ENCODE data around the gene METTL4. TPM values are rescaled to one million over a fixed set of nuclear protein-coding genes. Genes with fewer than 3 reads are reported as not detected.

The METTL4 gene
- total and polyA plus RNA-seq, 2 experiments from 2014 or later = 7.6 to 16.0 TPM

DNA sequence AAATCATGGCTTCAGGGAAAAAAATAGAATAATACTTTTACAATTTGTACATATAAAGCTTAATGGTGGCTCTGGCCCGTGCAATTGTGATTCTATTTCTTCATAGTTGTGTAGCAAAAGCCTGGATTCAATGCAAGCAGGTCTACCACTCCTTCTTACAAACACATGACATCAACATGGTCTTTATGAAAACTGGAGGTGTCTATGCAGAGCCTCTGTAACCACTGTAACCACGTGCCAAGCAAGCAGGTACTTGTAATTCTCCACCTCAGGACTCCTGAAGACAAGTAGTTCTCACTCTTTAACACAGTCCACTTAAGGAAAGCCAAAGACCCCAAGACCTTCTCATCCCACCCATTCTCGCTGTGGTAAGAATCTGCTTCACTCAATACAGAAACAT, 62.6 kb downstream of the METTL4 start:
- WGBS (ENCODE audit: low lambda C conversion rate, missing lambda C conversion rate) = 93% methylated on average over 3 of the region's 3 CpGs
- no peaks in the 10 kb centered on the region for H3K79me2 ChIP-seq
- H3K27ac ChIP-seq = no peak overlapping the region
- no peak overlapping the region for H3K4me3 ChIP-seq
- H3K4me2 ChIP-seq = no peak overlapping the region
- no peaks in the 10 kb centered on the region for H3K9me3 ChIP-seq (ENCODE audit: low read depth)
- H3K4me1 ChIP-seq (ENCODE audit: insufficient read depth) = no peaks in the 10 kb centered on the region
- H4K20me1 ChIP-seq (ENCODE audit: insufficient read depth, poor library complexity, severe bottlenecking) = no peaks in the 10 kb centered on the region
- H2AFZ ChIP-seq = no peak overlapping the region
- no peaks in the 10 kb centered on the region for H3K27me3 ChIP-seq
- H3K36me3 ChIP-seq (replicated peaks; ENCODE audit: insufficient read depth, low read depth) = no peaks in the 10 kb centered on the region
- H3K9me2 ChIP-seq (replicated peaks; ENCODE audit: insufficient read depth) = no peaks in the 10 kb centered on the region
- DNase-seq (ENCODE audit: low spot score) = no peak
- TF ChIP-seq, protein P1, sequence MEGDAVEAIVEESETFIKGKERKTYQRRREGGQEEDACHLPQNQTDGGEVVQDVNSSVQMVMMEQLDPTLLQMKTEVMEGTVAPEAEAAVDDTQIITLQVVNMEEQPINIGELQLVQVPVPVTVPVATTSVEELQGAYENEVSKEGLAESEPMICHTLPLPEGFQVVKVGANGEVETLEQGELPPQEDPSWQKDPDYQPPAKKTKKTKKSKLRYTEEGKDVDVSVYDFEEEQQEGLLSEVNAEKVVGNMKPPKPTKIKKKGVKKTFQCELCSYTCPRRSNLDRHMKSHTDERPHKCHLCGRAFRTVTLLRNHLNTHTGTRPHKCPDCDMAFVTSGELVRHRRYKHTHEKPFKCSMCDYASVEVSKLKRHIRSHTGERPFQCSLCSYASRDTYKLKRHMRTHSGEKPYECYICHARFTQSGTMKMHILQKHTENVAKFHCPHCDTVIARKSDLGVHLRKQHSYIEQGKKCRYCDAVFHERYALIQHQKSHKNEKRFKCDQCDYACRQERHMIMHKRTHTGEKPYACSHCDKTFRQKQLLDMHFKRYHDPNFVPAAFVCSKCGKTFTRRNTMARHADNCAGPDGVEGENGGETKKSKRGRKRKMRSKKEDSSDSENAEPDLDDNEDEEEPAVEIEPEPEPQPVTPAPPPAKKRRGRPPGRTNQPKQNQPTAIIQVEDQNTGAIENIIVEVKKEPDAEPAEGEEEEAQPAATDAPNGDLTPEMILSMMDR (IDR thresholded peaks at IDR 0.05; ENCODE audit: poor library complexity) = no peak
- TF ChIP-seq EZH2phosphoT487 (IDR thresholded peaks at IDR 0.05; ENCODE audit: low read depth, severe bottlenecking, unreplicated experiment) = no peak
- no peak for TF ChIP-seq EZH2 (IDR thresholded peaks at IDR 0.05; ENCODE audit: borderline replicate concordance)

DNA sequence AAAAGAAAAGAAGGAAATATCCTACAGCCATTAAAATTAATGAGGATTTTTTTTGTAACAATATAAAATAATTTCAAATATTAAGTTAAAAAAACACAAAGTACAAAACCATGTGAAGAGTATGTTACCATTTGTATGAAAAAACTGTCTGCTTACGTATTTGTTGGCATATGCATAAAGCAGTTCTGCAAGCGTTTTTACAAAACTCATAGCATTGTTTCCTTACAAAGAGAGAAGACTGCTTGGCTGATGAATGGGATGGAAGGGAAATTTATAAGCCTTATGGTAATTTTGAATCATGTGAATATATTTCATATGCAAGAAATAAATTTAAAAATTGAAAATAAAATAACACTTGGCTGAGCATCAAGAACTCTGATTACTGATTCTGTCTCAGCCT, 63.1 kb downstream of the METTL4 start:
- Histone ChIP-seq H3K27me3 (no peaks in the 10 kb centered on the region), H3K4me2 (no peak overlapping the region), H3K27ac (no peak overlapping the region), H3K4me3 (no peak overlapping the region), H3K9me3 (ENCODE audit: low read depth) (no peaks in the 10 kb centered on the region), H3K79me2 (no peaks in the 10 kb centered on the region), H4K20me1 (ENCODE audit: insufficient read depth, poor library complexity, severe bottlenecking) (no peaks in the 10 kb centered on the region), H3K4me1 (ENCODE audit: insufficient read depth) (no peaks in the 10 kb centered on the region), H3K9me2 (replicated peaks; ENCODE audit: insufficient read depth) (no peaks in the 10 kb centered on the region), H3K36me3 (replicated peaks; ENCODE audit: insufficient read depth, low read depth) (no peaks in the 10 kb centered on the region), H2AFZ (no peak overlapping the region)
- WGBS (ENCODE audit: low lambda C conversion rate, missing lambda C conversion rate) = 97% methylated on average over 2 of the region's 2 CpGs
- TF ChIP-seq, protein P1 (IDR thresholded peaks at IDR 0.05; ENCODE audit: poor library complexity) = no peak
- no peak for TF ChIP-seq EZH2phosphoT487 (IDR thresholded peaks at IDR 0.05; ENCODE audit: low read depth, severe bottlenecking, unreplicated experiment)
- TF ChIP-seq EZH2 (IDR thresholded peaks at IDR 0.05; ENCODE audit: borderline replicate concordance) = no peak
- DNase-seq (ENCODE audit: low spot score) = no peak

DNA sequence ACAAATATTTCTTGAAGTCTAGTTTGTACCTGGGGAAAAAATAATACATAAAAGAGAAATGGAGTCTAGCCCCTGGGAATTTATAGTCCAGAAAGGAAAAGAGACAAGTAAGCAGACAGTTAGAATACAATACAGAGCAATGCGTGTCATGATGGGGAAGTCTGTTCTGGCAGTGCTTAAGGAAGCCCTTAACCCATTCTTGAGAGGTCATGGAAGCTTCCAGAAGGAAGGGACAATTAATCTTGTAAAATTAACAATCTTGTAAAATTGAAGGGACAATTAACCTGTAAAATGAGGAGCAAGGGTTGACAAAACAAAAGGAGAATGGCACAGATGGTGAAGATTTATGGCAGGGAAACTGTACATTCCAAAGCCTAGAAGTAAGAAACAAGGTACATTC, 66.7 kb downstream of the METTL4 start:
- Histone ChIP-seq H2AFZ (no peak overlapping the region), H3K27me3 (no peaks in the 10 kb centered on the region), H3K4me2 (no peak overlapping the region), H3K9me2 (replicated peaks; ENCODE audit: insufficient read depth) (no peaks in the 10 kb centered on the region), H3K27ac (no peak overlapping the region), H3K36me3 (replicated peaks; ENCODE audit: insufficient read depth, low read depth) (no peaks in the 10 kb centered on the region), H3K4me1 (ENCODE audit: insufficient read depth) (no peaks in the 10 kb centered on the region), H4K20me1 (ENCODE audit: insufficient read depth, poor library complexity, severe bottlenecking) (no peaks in the 10 kb centered on the region), H3K79me2 (no peaks in the 10 kb centered on the region), H3K9me3 (ENCODE audit: low read depth) (no peaks in the 10 kb centered on the region), H3K4me3 (no peak overlapping the region)
- no peak for DNase-seq (ENCODE audit: low spot score)
- WGBS (ENCODE audit: low lambda C conversion rate, missing lambda C conversion rate) = 92% methylated on average over 1 of the region's 1 CpG
- TF ChIP-seq EZH2 (IDR thresholded peaks at IDR 0.05; ENCODE audit: borderline replicate concordance) (no peak), EZH2phosphoT487 (IDR thresholded peaks at IDR 0.05; ENCODE audit: low read depth, severe bottlenecking, unreplicated experiment) (no peak)
- TF ChIP-seq, protein P1 (IDR thresholded peaks at IDR 0.05; ENCODE audit: poor library complexity) = no peak

DNA sequence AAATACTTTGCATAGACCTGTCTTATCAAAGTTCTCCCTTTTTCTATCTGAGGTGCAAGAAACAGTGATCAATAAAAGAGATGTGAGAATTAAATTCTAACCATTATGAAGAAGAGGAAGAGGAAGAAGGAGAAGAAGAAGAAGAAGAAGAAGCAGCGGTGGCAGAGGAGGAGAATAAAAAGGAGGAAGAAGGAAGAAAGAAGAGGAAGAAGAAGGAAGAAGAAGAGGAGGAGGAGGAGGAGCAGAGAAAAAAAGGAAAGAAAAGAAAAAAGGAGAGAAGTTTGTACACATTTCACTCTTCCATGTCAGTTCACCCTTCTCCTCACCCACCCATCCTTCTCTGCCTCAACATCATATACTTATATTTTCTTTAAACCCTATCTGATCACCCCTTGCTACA, 68.4 kb downstream of the METTL4 start:
- TF ChIP-seq, protein P1 (IDR thresholded peaks at IDR 0.05; ENCODE audit: poor library complexity) = no peak
- no peak for TF ChIP-seq EZH2 (IDR thresholded peaks at IDR 0.05; ENCODE audit: borderline replicate concordance)
- no peak for TF ChIP-seq EZH2phosphoT487 (IDR thresholded peaks at IDR 0.05; ENCODE audit: low read depth, severe bottlenecking, unreplicated experiment)
- Histone ChIP-seq H3K36me3 (replicated peaks; ENCODE audit: insufficient read depth, low read depth) (no peaks in the 10 kb centered on the region), H3K4me2 (no peak overlapping the region), H2AFZ (no peak overlapping the region), H3K4me1 (ENCODE audit: insufficient read depth) (no peaks in the 10 kb centered on the region), H3K9me3 (ENCODE audit: low read depth) (no peaks in the 10 kb centered on the region), H3K4me3 (no peak overlapping the region), H3K79me2 (no peaks in the 10 kb centered on the region), H4K20me1 (ENCODE audit: insufficient read depth, poor library complexity, severe bottlenecking) (no peaks in the 10 kb centered on the region), H3K27me3 (no peaks in the 10 kb centered on the region), H3K27ac (no peak overlapping the region), H3K9me2 (replicated peaks; ENCODE audit: insufficient read depth) (no peaks in the 10 kb centered on the region)
- DNase-seq (ENCODE audit: low spot score) = no peak
- 71% methylated on average over 1 of the region's 1 CpG for WGBS (ENCODE audit: low lambda C conversion rate, missing lambda C conversion rate)
